Measurements from ENCODE around the gene CCDC33.

CCDC33 gene

DNA sequence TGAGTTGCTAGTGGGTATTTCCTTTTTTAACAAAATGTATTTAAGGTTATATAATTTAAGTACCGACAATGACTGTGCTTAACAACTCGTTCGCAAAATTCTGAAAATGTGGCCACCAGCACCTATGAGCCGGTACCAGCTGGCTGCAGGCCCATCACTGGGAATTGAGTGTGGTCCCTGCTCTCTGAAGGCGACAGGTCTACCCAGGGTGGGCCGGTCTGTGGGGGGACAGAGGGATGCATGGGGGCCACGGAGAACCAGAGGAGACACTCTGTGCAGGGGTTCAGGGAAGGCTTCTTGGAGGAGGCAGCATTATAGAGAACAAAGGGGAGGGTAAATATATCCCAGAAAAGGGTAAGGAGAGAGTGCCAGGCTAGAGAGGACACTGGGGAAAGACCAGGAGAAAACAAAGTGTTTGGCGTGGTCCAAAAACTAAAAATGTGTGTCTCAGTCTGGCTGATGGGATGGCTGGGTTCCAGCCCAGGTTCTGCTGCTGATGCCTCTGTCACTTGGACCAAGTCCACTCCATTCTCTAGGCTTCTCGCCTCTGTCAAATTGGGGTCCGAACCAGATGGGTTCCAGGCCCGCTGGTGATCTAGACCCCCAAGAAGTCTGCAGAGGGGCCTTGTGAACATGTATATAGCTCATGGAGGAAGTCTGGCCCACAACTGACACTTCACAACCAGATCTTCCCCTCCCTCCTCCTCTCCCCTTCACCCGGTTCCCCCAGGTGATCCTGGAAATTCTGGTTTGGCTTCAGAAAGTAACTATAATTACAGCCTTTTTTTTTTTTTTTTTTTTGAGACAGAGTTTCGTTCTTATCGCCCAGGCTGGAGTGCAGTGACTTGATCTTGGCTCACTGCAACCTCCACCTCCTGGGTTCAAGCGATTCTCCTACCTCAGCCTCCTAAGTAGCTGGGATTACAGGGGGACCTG, 142.0 kb downstream of the CCDC33 start:
- H3K36me3 Mint-ChIP-seq (ENCODE audit: insufficient read depth), result peaks cover 8% of the 10 kb centered on the region
- no peaks in the 10 kb centered on the region for H3K9me3 Mint-ChIP-seq
- ATAC-seq (replicated peaks; ENCODE audit: extremely low read depth, poor library complexity, severe bottlenecking), result no peak
- H3K4me1 Mint-ChIP-seq, result peaks cover 33% of the 10 kb centered on the region
- H3K27me3 Mint-ChIP-seq, result no peaks in the 10 kb centered on the region
- DNase-seq (ENCODE audit: low spot score in 2 of 2), result no peak
- H3K4me3 Mint-ChIP-seq, result no peak overlapping the region
- H3K27ac Mint-ChIP-seq (ENCODE audit: low read depth), result no peak overlapping the region

DNA sequence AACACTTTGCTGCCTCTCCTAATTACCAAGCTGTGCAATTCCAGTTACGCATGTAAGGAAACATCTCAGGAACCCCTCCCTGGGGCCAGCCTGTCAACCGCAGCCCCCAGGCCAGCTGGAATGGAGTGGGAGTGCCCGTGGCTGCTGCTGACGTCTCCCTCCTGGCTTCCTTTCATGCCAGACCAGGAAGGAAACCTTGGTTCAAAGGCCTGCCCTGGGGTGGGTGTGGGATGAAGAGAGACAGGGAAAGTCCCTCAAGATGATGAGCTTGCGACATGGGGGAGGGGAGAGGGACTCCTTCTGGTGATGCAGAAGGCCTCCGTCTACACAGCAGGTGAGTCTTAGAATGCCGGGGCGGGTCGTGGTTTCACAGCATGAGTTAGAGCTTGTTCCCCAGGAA, 142.7 kb downstream of the CCDC33 start:
- no peaks in the 10 kb centered on the region for H3K9me3 Mint-ChIP-seq
- ATAC-seq (replicated peaks; ENCODE audit: extremely low read depth, poor library complexity, severe bottlenecking) (no peak), DNase-seq (ENCODE audit: low spot score in 2 of 2) (no peak)
- H3K27me3 Mint-ChIP-seq, result no peaks in the 10 kb centered on the region
- peaks cover 32% of the 10 kb centered on the region for H3K4me1 Mint-ChIP-seq
- no peak overlapping the region for H3K27ac Mint-ChIP-seq (ENCODE audit: low read depth)
- no peak overlapping the region for H3K4me3 Mint-ChIP-seq
- H3K36me3 Mint-ChIP-seq (ENCODE audit: insufficient read depth), result peaks cover 7% of the 10 kb centered on the region

DNA sequence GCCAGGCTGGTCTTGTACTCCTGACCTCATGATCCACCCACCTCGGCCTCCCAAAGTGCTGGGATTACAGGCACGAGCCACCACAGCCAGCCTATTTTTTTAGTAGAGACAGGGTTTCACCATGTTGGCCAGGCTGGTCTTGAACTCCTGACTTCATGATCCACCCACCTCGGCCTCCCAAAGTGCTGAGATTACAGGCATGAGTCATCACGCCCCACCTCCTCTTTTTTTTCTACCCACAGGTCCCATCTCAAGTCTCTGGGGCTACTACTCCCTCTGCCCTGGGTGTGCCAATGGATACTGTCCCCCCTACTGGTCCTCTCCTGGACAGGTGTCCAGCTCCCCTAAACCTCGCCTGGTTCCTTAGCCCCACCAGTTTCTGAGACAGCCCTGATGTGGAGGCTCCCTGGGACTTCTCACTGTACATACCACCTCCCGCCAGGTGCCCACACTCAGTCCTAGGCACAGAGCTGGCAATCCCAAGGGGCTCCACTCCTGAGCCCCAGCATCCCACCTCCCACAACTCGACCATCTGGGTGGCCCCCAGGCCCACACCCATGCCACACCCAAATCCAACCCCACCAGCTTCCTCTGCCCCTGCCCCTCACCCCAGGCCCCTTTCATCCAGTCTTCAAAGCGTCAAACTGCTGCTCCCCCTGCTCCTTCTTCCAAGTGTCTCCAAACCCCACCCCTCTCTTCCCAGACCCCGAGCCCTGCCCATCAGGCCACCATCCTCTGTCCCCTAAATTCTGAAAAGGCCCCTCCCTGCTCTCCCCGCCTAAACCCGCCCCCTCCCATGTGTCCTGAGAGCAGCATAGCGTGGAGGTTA, 144.4 kb downstream of the CCDC33 start:
- H3K27ac Mint-ChIP-seq (ENCODE audit: low read depth), result no peak overlapping the region
- no peak for ATAC-seq (replicated peaks; ENCODE audit: extremely low read depth, poor library complexity, severe bottlenecking)

DNA sequence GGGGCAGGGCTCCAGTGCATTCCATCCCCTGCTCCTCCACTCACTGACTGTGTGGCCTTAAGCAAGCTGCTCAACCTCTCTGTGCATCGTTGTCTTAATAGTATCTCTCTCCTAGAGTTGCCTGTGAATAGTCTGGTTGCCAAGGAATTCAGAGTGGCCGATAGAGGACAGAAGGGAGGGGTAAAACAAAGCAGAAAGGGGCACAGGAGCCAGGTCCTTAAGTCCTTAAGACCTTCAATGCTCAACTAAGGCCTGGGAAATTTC, 145.0 kb downstream of the CCDC33 start:
- no peaks in the 10 kb centered on the region for H3K27me3 Mint-ChIP-seq
- no peak overlapping the region for H3K27ac Mint-ChIP-seq (ENCODE audit: low read depth)
- DNase-seq (ENCODE audit: low spot score in 2 of 2), result no peak
- peaks cover 40% of the 10 kb centered on the region for H3K4me1 Mint-ChIP-seq
- no peaks in the 10 kb centered on the region for H3K9me3 Mint-ChIP-seq
- no peak overlapping the region for H3K4me3 Mint-ChIP-seq
- H3K36me3 Mint-ChIP-seq (ENCODE audit: insufficient read depth), result peaks cover 4% of the 10 kb centered on the region
- no peak for ATAC-seq (replicated peaks; ENCODE audit: extremely low read depth, poor library complexity, severe bottlenecking)

More for the DNA sequence above, 144.4 kb downstream of the CCDC33 start:
- Mint-ChIP-seq H3K4me3 (no peak overlapping the region), H3K9me3 (no peaks in the 10 kb centered on the region), H3K4me1 (peaks cover 35% of the 10 kb centered on the region), H3K27me3 (no peaks in the 10 kb centered on the region), H3K36me3 (ENCODE audit: insufficient read depth) (peaks cover 4% of the 10 kb centered on the region)
- no peak for DNase-seq (ENCODE audit: low spot score in 2 of 2)

DNA sequence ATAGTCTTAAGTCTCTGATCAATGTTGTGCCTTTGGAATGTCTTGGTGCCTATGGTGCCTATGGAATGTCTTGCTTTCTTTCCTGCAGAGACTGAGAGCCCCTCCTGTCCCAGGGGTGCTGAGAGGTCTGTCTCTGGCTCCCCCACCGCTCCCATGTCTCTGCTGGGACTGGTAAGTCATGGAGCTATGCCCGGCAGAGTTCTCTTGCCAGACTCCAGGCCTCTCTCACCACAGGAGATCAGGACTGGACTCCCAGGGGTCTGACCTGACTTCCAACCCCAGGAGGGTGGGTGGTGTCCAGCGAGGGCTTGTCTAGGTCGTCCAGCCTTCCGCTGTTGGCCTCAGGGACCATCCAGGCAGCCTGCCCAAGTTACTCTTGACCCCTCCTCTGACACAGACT, 145.4 kb downstream of the CCDC33 start:
- no peak overlapping the region for H3K27ac Mint-ChIP-seq (ENCODE audit: low read depth)
- no peak overlapping the region for H3K4me3 Mint-ChIP-seq
- H3K4me1 Mint-ChIP-seq, result peaks cover 43% of the 10 kb centered on the region

DNA sequence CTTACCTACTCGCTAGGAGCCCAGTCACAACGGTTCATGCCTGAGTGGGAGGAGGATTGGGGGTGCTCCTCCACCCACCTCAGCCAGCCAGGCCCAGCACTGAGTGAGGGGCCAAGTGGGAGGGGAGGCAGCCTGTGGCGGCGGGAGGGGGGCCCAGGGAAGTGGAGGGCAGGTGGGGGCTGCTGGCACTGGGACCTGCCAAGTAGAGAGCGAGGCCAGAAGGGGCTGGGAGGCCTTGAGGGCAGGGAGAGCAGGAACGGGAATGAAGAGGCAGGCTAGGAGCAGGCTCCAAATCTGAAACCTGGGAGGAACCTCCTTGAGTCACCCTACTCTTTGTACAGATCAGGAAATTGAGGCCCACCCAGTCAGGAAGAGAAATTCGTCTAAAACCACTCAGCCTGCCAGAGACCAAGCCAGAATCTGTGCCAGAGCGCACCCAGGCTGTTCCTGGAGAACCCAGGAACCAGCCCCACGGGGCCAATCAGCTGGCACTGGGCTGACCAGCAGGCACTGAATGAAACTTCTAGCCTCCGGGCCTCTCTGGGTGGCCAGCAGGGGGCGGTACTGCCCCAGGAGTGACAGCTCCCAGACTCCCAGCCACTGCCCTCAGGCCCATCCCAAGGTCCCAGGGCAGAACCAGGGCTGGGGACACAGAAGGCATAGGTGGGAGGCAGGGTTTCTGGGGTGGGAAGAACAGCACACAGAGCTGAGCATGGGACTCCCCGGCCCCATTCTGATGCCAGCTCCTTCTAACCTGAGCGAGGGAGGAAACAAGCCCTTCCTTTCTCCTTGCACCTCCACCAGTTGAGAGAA, 146.1 kb downstream of the CCDC33 start:
- H3K4me1 Mint-ChIP-seq, result peaks cover 43% of the 10 kb centered on the region
- ATAC-seq (replicated peaks; ENCODE audit: extremely low read depth, poor library complexity, severe bottlenecking) (peak; percentile 18), DNase-seq (ENCODE audit: low spot score in 2 of 2) (peak; percentile 62 to 69)
- H3K9me3 Mint-ChIP-seq, result no peaks in the 10 kb centered on the region
- H3K36me3 Mint-ChIP-seq (ENCODE audit: insufficient read depth), result peaks cover 2% of the 10 kb centered on the region
- no peak overlapping the region for H3K4me3 Mint-ChIP-seq
- H3K27me3 Mint-ChIP-seq, result no peaks in the 10 kb centered on the region
- H3K27ac Mint-ChIP-seq (ENCODE audit: low read depth), result peak overlapping the region; percentile 30

More for the DNA sequence above, 145.4 kb downstream of the CCDC33 start:
- ATAC-seq (replicated peaks; ENCODE audit: extremely low read depth, poor library complexity, severe bottlenecking) (no peak), DNase-seq (ENCODE audit: low spot score in 2 of 2) (no peak)
- Mint-ChIP-seq H3K27me3 (no peaks in the 10 kb centered on the region), H3K36me3 (ENCODE audit: insufficient read depth) (peaks cover 2% of the 10 kb centered on the region), H3K9me3 (no peaks in the 10 kb centered on the region)

DNA sequence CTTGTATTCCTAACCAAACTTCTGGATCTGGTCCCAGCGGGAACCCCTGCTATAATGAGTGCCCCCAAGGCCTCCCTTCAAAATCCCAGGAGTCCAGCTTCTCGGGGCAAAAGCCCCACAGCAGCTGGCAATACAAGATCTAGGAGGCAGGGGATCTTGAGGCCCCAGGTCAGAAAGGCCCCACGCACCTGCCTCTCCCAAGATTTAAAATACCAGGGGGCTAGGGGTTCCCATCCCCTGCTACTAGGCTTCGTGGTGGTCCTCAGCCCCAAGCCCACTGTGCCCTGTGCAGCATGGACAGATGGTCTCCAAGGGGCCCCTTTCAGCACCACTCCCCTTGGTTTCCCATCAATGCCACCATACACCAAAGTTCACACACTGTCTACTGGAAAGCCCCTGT, 147.2 kb downstream of the CCDC33 start:
- Mint-ChIP-seq H3K9me3 (no peaks in the 10 kb centered on the region), H3K4me3 (no peak overlapping the region), H3K36me3 (ENCODE audit: insufficient read depth) (peaks cover 3% of the 10 kb centered on the region), H3K27me3 (no peaks in the 10 kb centered on the region), H3K27ac (ENCODE audit: low read depth) (peak overlapping the region; percentile 30), H3K4me1 (peaks cover 43% of the 10 kb centered on the region)
- ATAC-seq (replicated peaks; ENCODE audit: extremely low read depth, poor library complexity, severe bottlenecking) (peak; percentile 1), DNase-seq (ENCODE audit: low spot score in 2 of 2) (no peak)

DNA sequence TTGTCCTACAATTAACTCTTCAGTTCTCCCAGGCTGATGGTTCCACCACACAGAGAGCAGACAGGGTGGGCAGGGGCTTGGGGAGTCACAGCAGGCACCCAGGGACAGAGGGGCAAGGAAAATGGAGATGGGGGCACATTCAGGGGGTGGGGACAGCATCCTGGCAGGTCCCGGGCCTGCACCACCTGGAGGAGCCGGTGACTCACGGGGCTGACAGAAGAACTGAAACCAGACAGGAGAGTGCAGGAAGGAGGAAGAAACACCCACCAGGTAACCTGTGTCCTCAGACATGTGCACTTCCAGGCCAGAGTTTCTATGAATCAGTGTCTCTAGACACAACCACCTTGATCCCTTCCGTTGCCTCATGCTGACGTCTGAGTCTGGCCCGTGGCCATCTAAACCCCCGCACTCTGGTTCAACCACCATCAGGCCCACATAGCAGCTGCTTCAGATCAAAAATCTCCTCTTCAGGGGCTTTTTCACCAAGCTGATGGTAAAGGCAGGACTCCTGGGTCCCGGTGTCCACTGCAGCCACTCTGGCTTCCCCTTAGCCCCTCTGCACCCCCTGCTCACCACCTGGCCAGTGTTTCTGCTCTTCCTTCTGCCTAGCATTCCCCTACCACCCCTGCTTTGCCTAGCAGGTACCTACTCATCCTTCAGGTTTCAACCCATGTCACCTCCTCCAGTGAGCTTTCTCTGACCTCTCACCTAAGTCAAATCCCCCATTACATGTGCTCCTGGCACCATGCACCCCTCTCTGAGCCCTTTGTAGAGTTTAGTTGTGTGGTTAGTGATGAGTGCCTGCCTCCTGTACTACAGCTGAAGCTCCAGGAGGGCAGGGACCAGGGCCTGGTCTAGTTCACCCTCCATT, 147.8 kb downstream of the CCDC33 start:
- Mint-ChIP-seq H3K36me3 (ENCODE audit: insufficient read depth) (peaks cover 3% of the 10 kb centered on the region), H3K4me3 (peak overlapping the region; percentile 21), H3K9me3 (no peaks in the 10 kb centered on the region), H3K27ac (ENCODE audit: low read depth) (peak overlapping the region; percentile 30), H3K4me1 (peaks cover 43% of the 10 kb centered on the region), H3K27me3 (no peaks in the 10 kb centered on the region)
- DNase-seq (ENCODE audit: low spot score in 2 of 2) (peak in 1 of 2 donors; percentile 40), ATAC-seq (replicated peaks; ENCODE audit: extremely low read depth, poor library complexity, severe bottlenecking) (peak; percentile 66)

DNA sequence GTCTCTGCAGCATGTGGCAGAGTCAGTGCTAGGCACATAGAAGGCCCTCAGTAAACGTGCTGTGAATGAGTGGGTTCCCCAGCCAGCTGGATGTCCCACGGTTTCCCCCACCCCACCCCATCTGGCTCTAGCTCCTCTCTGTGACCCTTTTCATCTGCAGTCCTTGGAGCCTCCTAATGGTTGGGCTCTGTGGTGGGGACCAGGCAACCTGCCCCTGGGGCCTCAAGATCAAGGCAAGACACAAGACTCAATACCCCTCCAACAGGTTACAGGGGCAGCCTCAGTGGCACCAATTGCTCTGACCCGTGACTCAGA, 148.4 kb downstream of the CCDC33 start:
- Mint-ChIP-seq H3K9me3 (no peaks in the 10 kb centered on the region), H3K4me1 (peaks cover 43% of the 10 kb centered on the region), H3K27me3 (no peaks in the 10 kb centered on the region), H3K36me3 (ENCODE audit: insufficient read depth) (peaks cover 3% of the 10 kb centered on the region), H3K27ac (ENCODE audit: low read depth) (peak overlapping the region; percentile 30), H3K4me3 (peak overlapping the region; percentile 21)
- ATAC-seq (replicated peaks; ENCODE audit: extremely low read depth, poor library complexity, severe bottlenecking) (no peak), DNase-seq (ENCODE audit: low spot score in 2 of 2) (no peak)

DNA sequence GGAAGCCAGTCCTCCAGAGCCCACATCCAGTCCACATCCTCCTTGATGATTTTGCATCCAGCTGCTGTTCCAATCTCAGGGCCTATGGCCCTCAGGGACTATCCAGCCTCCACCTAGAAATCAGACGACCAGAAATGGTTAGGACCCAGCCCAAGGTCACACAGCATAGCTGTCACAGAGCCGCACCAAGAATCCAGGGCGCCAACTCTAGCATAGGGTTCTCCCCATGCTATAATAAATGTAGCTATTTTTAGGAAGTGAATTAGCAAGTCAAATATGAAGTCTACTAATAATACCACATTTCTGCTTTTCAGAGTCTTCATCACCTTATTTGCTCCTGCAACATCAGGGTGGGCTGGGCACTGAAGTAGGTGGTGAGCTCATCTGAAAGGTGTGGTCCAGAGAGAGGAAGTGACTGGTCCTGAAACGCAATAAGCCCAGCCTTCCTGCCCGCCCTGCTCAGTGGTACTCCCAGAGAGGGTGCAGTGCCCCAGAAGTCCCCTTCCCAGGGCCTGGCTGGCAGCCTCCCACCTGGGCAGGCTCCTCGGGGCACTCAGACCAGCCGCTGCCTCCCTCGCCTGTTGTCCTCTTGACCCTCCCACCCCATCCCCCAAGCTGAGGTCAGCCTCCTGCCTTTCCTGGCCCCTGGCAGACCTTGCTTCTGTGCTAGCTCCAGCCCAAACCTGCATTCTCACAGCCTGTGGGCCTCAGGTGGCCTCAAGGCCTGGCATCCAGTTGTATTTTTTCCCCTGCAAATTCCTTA, 148.9 kb downstream of the CCDC33 start:
- DNase-seq (ENCODE audit: low spot score in 2 of 2) (peak in 1 of 2 donors; percentile 38), ATAC-seq (replicated peaks; ENCODE audit: extremely low read depth, poor library complexity, severe bottlenecking) (peak; percentile 80)
- peaks cover 43% of the 10 kb centered on the region for H3K4me1 Mint-ChIP-seq
- no peaks in the 10 kb centered on the region for H3K9me3 Mint-ChIP-seq
- H3K36me3 Mint-ChIP-seq (ENCODE audit: insufficient read depth), result peaks cover 3% of the 10 kb centered on the region
- peak overlapping the region; percentile 30 for H3K27ac Mint-ChIP-seq (ENCODE audit: low read depth)
- H3K4me3 Mint-ChIP-seq, result peak overlapping the region; percentile 21
- no peaks in the 10 kb centered on the region for H3K27me3 Mint-ChIP-seq

DNA sequence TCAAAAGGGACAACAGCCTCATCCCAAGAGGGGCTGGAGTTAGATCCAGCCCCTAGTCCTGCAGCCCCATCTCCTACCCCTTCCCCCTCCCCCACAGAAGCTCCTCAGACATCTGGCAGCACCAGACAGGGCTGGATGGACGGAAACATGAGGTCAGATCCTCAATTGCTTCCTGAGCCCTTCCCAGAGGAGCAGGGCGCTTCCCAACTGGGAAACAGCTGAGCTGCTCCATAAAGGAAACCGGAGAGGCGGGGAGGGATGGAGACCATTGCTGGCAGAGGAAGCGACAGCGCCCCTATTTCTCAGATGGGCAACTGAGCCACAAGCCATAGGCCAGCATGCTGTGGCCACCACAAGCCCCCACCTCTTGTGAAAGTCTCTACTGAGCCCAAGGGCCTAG, 149.6 kb downstream of the CCDC33 start:
- Mint-ChIP-seq H3K27ac (ENCODE audit: low read depth) (peak overlapping the region; percentile 30), H3K4me3 (no peak overlapping the region)

More for the DNA sequence above, 149.6 kb downstream of the CCDC33 start:
- DNase-seq (ENCODE audit: low spot score in 2 of 2), result no peak
- Mint-ChIP-seq H3K36me3 (ENCODE audit: insufficient read depth) (peaks cover 3% of the 10 kb centered on the region), H3K4me1 (peaks cover 47% of the 10 kb centered on the region), H3K9me3 (no peaks in the 10 kb centered on the region), H3K27me3 (no peaks in the 10 kb centered on the region)
- ATAC-seq (replicated peaks; ENCODE audit: extremely low read depth, poor library complexity, severe bottlenecking), result no peak

All from central memory CD8-positive, alpha-beta T cell (primary cell).